Uterus (tissue), 4 donors: ENCODE measurements around the gene IGF1R. TPM values are rescaled to one million over a fixed set of nuclear protein-coding genes. Genes with fewer than 3 reads are reported as not detected.
A peak's percentile ranks its signal among the peaks of the same experiment; 100 is the strongest.

Experiments used
- DNase-seq, 2 donors: peaks; one replicate each; pipeline ENCODE4 v3.0.0-alpha.2; 2019 to 2020
- H3K27ac ChIP-seq, 2 donors: fragments of 200-600 bp; sonication (generic); 1 replicate in 1 of 2; 2 replicates in 1 of 2; pipeline ENCODE4 v1.5.1; 2016 to 2018
- H3K27me3 ChIP-seq, 2 donors: fragments of 200-600 bp; sonication (generic); one replicate each; pipeline ENCODE4 v1.5.1; 2018 to 2019; ENCODE audit warnings: control low read depth in 1 of 2
- H3K36me3 ChIP-seq, 2 donors: fragments of 200-600 bp; sonication (generic); one replicate each; pipeline ENCODE4 v1.5.1; 2019; ENCODE audit warnings: control low read depth in 1 of 2
- H3K4me1 ChIP-seq, 2 donors: fragments of 200-600 bp; sonication (generic); one replicate each; pipeline ENCODE4 v1.5.1; 2018 to 2019; ENCODE audit warnings: control low read depth in 1 of 2
- H3K4me3 ChIP-seq, 2 donors: fragments of 200-600 bp; sonication (generic); 1 replicate in 1 of 2; 2 replicates in 1 of 2; pipeline ENCODE4 v1.5.1; 2018 to 2019; ENCODE audit warnings: mild to moderate bottlenecking in 1 of 2
- H3K9me3 ChIP-seq, 2 donors: fragments of 200-600 bp; sonication (generic); one replicate each; pipeline ENCODE4 v1.5.1; 2019; ENCODE audit warnings: control low read depth in 1 of 2
- POLR2A ChIP-seq, 2 donors: fragments of 450-650 bp; IDR thresholded peaks; one replicate each; pipeline ENCODE4 v1.6.1; 2016; ENCODE audit warnings: antibody characterized with exemption in 2 of 2, mild to moderate bottlenecking in 1 of 2, moderate library complexity in 1 of 2
- intact Hi-C: fragments of 100-400 bp; cut with DNase I; formaldehyde crosslinking; loops from one replicate; pipeline ENCODE4 v1.15.1; 2023; ENCODE audit warnings: low total_unique reads
- total RNA-seq, 4 donors: library from RNA; depleted of rRNA in 3 of 4; stranded (reverse); fragments of >200 nt in 3 of 4; gene quantifications; one replicate each; pipeline versions ENCODE4 v1.1.0 to v1.2.4, GENCODE V29; 2014 to 2023
- TF ChIP-seq, protein P1 (sequence below), 4 experiments: fragments of 200-600 bp in 2 of 4; fragments of 450-650 bp in 2 of 4; sonication (generic) in 2 of 4; IDR thresholded peaks; one replicate each; pipeline ENCODE4 v1.5.1; 2016 to 2019; ENCODE audit warnings: antibody characterized with exemption in 4 of 4, mild to moderate bottlenecking in 2 of 4, moderate library complexity in 1 of 4
- donor health status: DM: yes; HTN: yes; CAD: no.

The IGF1R gene
- total RNA-seq, 4 donors from 2014 or later = 30.0 to 95.2 (median 57.5) TPM

DNA sequence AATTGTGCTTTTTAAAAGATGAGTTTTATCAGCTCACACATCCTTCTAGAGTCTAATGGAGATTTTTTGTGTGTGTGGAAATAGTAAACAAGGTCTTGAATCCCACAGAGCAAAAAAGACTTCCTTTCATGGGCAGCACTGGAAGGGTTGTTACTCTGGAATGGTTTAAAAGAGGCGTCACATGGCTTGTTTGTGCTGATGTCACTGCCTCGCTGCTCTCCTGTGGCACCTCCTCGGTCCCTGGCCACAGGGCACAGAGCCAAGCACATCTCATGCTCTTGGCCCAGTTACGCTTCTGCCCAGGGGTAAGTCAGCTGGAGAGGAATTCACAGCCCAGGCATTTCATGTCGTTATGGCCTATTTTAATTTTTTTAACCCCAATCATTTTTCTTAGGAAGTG is 306.1 kb downstream of the IGF1R start:
- Histone ChIP-seq H3K36me3 (no peaks in the 10 kb centered on the region), H3K27ac (peak overlapping the region; percentile 78 to 93)
- peak; percentile 70 to 86 for DNase-seq

GRCh38 chr15:98955331-98955730 is 307.0 kb downstream of the IGF1R start:
- peaks cover 3 to 6% of the 10 kb centered on the region in 2 donors for H3K4me1 ChIP-seq
- TF ChIP-seq POLR2A (IDR thresholded peaks at IDR 0.05) = no peak
- TF ChIP-seq, protein P1, sequence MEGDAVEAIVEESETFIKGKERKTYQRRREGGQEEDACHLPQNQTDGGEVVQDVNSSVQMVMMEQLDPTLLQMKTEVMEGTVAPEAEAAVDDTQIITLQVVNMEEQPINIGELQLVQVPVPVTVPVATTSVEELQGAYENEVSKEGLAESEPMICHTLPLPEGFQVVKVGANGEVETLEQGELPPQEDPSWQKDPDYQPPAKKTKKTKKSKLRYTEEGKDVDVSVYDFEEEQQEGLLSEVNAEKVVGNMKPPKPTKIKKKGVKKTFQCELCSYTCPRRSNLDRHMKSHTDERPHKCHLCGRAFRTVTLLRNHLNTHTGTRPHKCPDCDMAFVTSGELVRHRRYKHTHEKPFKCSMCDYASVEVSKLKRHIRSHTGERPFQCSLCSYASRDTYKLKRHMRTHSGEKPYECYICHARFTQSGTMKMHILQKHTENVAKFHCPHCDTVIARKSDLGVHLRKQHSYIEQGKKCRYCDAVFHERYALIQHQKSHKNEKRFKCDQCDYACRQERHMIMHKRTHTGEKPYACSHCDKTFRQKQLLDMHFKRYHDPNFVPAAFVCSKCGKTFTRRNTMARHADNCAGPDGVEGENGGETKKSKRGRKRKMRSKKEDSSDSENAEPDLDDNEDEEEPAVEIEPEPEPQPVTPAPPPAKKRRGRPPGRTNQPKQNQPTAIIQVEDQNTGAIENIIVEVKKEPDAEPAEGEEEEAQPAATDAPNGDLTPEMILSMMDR (IDR thresholded peaks at IDR 0.05) = no peak
- H3K36me3 ChIP-seq = no peaks in the 10 kb centered on the region

More for the DNA sequence above, 306.1 kb downstream of the IGF1R start:
- TF ChIP-seq, protein P1 (IDR thresholded peaks at IDR 0.05) = no peak
- TF ChIP-seq POLR2A (IDR thresholded peaks at IDR 0.05) = peak in 1 of 2 donors; percentile 18
- intact Hi-C loops = no loop called here
- Histone ChIP-seq H3K4me1 (peaks cover 3 to 6% of the 10 kb centered on the region in 2 donors), H3K9me3 (no peaks in the 10 kb centered on the region), H3K4me3 (no peak overlapping the region), H3K27me3 (no peaks in the 10 kb centered on the region)

DNA sequence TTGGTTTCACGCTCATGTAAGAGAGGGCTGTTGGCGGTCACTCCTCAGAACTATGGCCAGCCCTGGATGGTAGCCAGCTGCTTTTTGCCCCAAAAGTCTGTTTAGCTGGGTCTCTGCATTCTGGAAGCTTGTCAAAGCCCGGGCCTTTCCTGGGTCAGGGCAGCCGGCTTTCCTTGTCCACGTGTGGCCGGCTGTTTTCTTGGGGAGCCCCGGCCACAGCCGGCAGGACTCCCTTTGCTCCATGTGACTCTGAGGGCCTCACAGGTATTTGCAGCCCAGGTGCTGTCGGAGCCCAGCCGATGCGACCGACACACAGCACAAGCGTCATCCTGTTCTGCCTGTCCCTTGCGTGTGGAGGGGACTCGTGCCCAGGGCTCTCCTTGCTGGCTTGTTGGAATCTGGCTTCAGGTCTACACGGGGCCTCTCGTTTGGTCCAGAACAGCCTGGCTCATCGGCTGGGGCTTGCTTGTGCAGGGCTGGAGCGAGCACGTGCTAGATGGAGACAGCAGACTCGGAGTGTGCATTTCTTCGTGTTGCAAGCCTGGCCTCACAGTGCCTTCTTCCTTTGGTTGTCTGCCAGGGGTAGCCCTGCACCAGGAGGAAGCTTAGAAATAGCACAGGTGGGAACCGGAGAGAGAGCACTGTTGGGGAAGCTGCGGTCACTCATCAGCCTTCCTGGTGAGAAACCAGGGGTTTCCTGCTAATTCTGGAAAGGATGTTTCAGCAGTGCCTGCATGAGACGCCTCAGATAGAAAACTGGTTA is 307.8 kb downstream of the IGF1R start:
- H3K36me3 ChIP-seq = no peaks in the 10 kb centered on the region
- TF ChIP-seq, protein P1 (IDR thresholded peaks at IDR 0.05) = no peak
- TF ChIP-seq POLR2A (IDR thresholded peaks at IDR 0.05) = no peak
- intact Hi-C loops = no loop called here

More at GRCh38 chr15:98955331-98955730, 307.0 kb downstream of the IGF1R start:
- Histone ChIP-seq H3K27me3 (no peaks in the 10 kb centered on the region), H3K4me3 (no peak overlapping the region), H3K27ac (peak overlapping the region; percentile 78 to 93), H3K9me3 (no peaks in the 10 kb centered on the region)
- DNase-seq = peak in 1 of 2 donors; percentile 54
- intact Hi-C loops = no loop called here

DNA sequence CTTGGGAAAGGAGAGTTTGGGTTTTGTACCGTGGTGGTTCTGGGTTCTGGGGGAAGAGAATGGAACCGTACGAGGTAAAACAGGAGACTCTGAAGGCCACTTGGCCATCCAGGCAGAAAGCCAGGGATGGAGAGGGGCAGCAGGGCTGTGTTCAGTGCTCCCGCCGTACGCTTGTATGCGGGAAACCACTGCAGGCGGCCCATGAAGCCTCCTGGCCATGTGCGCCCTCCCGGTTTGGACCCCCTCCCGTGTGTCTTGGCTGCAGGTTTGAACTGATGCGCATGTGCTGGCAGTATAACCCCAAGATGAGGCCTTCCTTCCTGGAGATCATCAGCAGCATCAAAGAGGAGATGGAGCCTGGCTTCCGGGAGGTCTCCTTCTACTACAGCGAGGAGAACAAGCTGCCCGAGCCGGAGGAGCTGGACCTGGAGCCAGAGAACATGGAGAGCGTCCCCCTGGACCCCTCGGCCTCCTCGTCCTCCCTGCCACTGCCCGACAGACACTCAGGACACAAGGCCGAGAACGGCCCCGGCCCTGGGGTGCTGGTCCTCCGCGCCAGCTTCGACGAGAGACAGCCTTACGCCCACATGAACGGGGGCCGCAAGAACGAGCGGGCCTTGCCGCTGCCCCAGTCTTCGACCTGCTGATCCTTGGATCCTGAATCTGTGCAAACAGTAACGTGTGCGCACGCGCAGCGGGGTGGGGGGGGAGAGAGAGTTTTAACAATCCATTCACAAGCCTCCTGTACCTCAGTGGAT is 308.6 kb downstream of the IGF1R start:
- H3K36me3 ChIP-seq = no peaks in the 10 kb centered on the region
- H3K4me1 ChIP-seq = peaks cover 3 to 6% of the 10 kb centered on the region in 2 donors
- no peak overlapping the region for H3K4me3 ChIP-seq
- TF ChIP-seq, protein P1 (IDR thresholded peaks at IDR 0.05) = no peak
- no peak for TF ChIP-seq POLR2A (IDR thresholded peaks at IDR 0.05)
- peak overlapping the region; percentile 21 to 93 for H3K27ac ChIP-seq
- no peak for DNase-seq
- intact Hi-C loops = no loop called here
- no peaks in the 10 kb centered on the region for H3K9me3 ChIP-seq
- H3K27me3 ChIP-seq = no peaks in the 10 kb centered on the region

More for the DNA sequence above, 307.8 kb downstream of the IGF1R start:
- H3K4me3 ChIP-seq = no peak overlapping the region
- H3K27ac ChIP-seq = peak overlapping the region; percentile 78 to 93
- H3K27me3 ChIP-seq = no peaks in the 10 kb centered on the region
- H3K9me3 ChIP-seq = no peaks in the 10 kb centered on the region
- H3K4me1 ChIP-seq = peaks cover 3 to 6% of the 10 kb centered on the region in 2 donors
- DNase-seq = peak in 1 of 2 donors; percentile 33

DNA sequence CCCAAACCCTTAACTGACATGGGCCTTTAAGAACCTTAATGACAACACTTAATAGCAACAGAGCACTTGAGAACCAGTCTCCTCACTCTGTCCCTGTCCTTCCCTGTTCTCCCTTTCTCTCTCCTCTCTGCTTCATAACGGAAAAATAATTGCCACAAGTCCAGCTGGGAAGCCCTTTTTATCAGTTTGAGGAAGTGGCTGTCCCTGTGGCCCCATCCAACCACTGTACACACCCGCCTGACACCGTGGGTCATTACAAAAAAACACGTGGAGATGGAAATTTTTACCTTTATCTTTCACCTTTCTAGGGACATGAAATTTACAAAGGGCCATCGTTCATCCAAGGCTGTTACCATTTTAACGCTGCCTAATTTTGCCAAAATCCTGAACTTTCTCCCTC is 309.3 kb downstream of the IGF1R start:
- no peak overlapping the region for H3K4me3 ChIP-seq
- intact Hi-C loops = no loop called here
- H3K36me3 ChIP-seq = no peaks in the 10 kb centered on the region
- H3K9me3 ChIP-seq = no peaks in the 10 kb centered on the region
- H3K27me3 ChIP-seq = no peaks in the 10 kb centered on the region
- no peak for DNase-seq
- H3K4me1 ChIP-seq = peaks cover 3 to 6% of the 10 kb centered on the region in 2 donors
- H3K27ac ChIP-seq = no peak overlapping the region
- TF ChIP-seq, protein P1 (IDR thresholded peaks at IDR 0.05) = no peak
- no peak for TF ChIP-seq POLR2A (IDR thresholded peaks at IDR 0.05)
